HG03457 (cell line): ENCODE measurements around the gene RRP12.
"Not testable (repeated sequence)": the region's sequence is repeated elsewhere in the genome, so short reads cannot be mapped to it uniquely, and the experiment has no call there.

Source experiments
- ATAC-seq: cut with Tn5 transposase; IDR thresholded peaks from one replicate; pipeline ENCODE4 v1.9.1; 2021; ENCODE audit warnings: moderate number of reproducible peaks; ENCODE audit not compliant: unreplicated experiment

RRP12 gene

GRCh38 chr10:97400665-97401454 is at the start of gene RRP12:
TSS of gene RRP12 (minus strand) at chr10:97401340. CDS start at chr10:97401231, 109 bp downstream.
- peak; percentile 84 for ATAC-seq

- no peak for ATAC-seq
Measured at GRCh38 chr10:97450828-97451227, 49.7 kb upstream of the RRP12 start.

GRCh38 chr10:97445722-97446639 is 44.8 kb upstream of the RRP12 start, which contains the start of the genes EXOSC1 and ZDHHC16:
TSS of gene EXOSC1 (minus strand) at chr10:97446006. CDS start at chr10:97445985, 21 bp downstream.
TSS of gene ZDHHC16 (plus strand) at chr10:97446175. CDS start at chr10:97451676, 5,501 bp downstream.
- ATAC-seq, result peak; percentile 92

- ATAC-seq, result no peak
Measured at GRCh38 chr10:97445357-97445721, 44.2 kb upstream of the RRP12 start.

GRCh38 chr10:97444212-97444611 is 43.1 kb upstream of the RRP12 start:
- no peak for ATAC-seq

GRCh38 chr10:97442277-97442676 is 41.1 kb upstream of the RRP12 start:
- no peak for ATAC-seq

- ATAC-seq, result no peak
Measured at GRCh38 chr10:97435211-97435610, 34.1 kb upstream of the RRP12 start.

GRCh38 chr10:97434557-97434956 is 33.4 kb upstream of the RRP12 start:
- ATAC-seq, result no peak

GRCh38 chr10:97434055-97434454 is 32.9 kb upstream of the RRP12 start:
- no peak for ATAC-seq

GRCh38 chr10:97428572-97428981 is 27.4 kb upstream of the RRP12 start:
- ATAC-seq, result no peak

GRCh38 chr10:97427571-97428179 is 26.5 kb upstream of the RRP12 start:
- no peak for ATAC-seq

- no peak for ATAC-seq
Measured at GRCh38 chr10:97426776-97427570, 25.8 kb upstream of the RRP12 start.

GRCh38 chr10:97425964-97426775 is 25.0 kb upstream of the RRP12 start, which contains the start of gene PGAM1:
TSS of gene PGAM1 (plus strand) at chr10:97426191. CDS start at chr10:97426308, 117 bp downstream.
- ATAC-seq, result peak; percentile 56

- not testable (repeated sequence) for ATAC-seq
Measured at GRCh38 chr10:97423757-97424098, 22.6 kb upstream of the RRP12 start.

GRCh38 chr10:97416565-97416964 is 15.4 kb upstream of the RRP12 start:
- no peak for ATAC-seq

- ATAC-seq, result no peak
Measured at GRCh38 chr10:97412891-97413304, 11.8 kb upstream of the RRP12 start.

- no peak for ATAC-seq
Measured at GRCh38 chr10:97411406-97411805, 10.3 kb upstream of the RRP12 start.

GRCh38 chr10:97408496-97408992 is 7.4 kb upstream of the RRP12 start:
- no peak for ATAC-seq

GRCh38 chr10:97407952-97408248 is 6.8 kb upstream of the RRP12 start:
- no peak for ATAC-seq
